Vagina (tissue), 2 donors: Measurements from ENCODE around the gene STAT4. TPM values are rescaled to one million over a fixed set of nuclear protein-coding genes. Genes with fewer than 3 reads are reported as not detected.

ENCODE experiments used
- DNase-seq, 2 donors: peaks; one replicate each; pipeline ENCODE4 v3.0.0-alpha.2; 2017; ENCODE audit errors: extremely low spot score in 2 of 2
- H3K27ac ChIP-seq: fragments of 200-600 bp; sonication (generic); one replicate; pipeline ENCODE4 v1.5.1; 2019
- H3K27me3 ChIP-seq: fragments of 200-600 bp; sonication (generic); one replicate; pipeline ENCODE4 v1.5.1; 2019
- H3K36me3 ChIP-seq, 2 donors: fragments of 200-600 bp; sonication (generic); one replicate each; pipeline ENCODE4 v1.5.1; 2017 to 2019
- H3K4me1 ChIP-seq: fragments of 200-600 bp; sonication (generic); one replicate; pipeline ENCODE4 v1.5.1; 2019
- H3K4me3 ChIP-seq, 2 donors: fragments of 200-600 bp; sonication (generic); 1 replicate in 1 of 2; 2 replicates in 1 of 2; pipeline ENCODE4 v1.5.1; 2016 to 2019
- H3K9me3 ChIP-seq: fragments of 200-600 bp; sonication (generic); one replicate; pipeline ENCODE4 v1.5.1; 2019
- POLR2A ChIP-seq, 2 donors: fragments of 450-650 bp; IDR thresholded peaks; one replicate each; pipeline ENCODE4 v1.6.1; 2017; ENCODE audit warnings: antibody characterized with exemption in 2 of 2, mild to moderate bottlenecking in 2 of 2, moderate library complexity in 2 of 2
- POLR2AphosphoS5 ChIP-seq, 2 donors: sonication (generic); formaldehyde crosslinking; IDR thresholded peaks; one replicate each; pipeline ENCODE4 v1.9.0; 2017; ENCODE audit warnings: antibody characterized with exemption in 2 of 2, mild to moderate bottlenecking in 2 of 2, low read depth in 1 of 2; ENCODE audit not compliant: insufficient read depth in 1 of 2
- intact Hi-C: fragments of 100-400 bp; cut with DNase I; formaldehyde crosslinking; loops from one replicate; pipeline ENCODE4 v1.15.1; 2023
- total RNA-seq: library from RNA; depleted of rRNA; stranded (reverse); fragments of >200 nt; gene quantifications from one replicate; pipeline ENCODE4 v1.2.3, GENCODE V29; 2016
- TF ChIP-seq, protein P1 (sequence below), 3 experiments: fragments of 450-650 bp in 2 of 3; fragments of 200-600 bp in 1 of 3; sonication (generic) in 1 of 3; IDR thresholded peaks; one replicate each; pipeline ENCODE4 v1.5.1; 2017 to 2019; ENCODE audit warnings: antibody characterized with exemption in 3 of 3, mild to moderate bottlenecking in 2 of 3, moderate library complexity in 2 of 3

Gene STAT4
- total RNA-seq, 1 donor from 2014 or later, result 9.1 TPM

GRCh38 chr2:190987116-190987515, 163.7 kb downstream of the STAT4 start:
- no peaks in the 10 kb centered on the region for H3K27me3 ChIP-seq
- no peaks in the 10 kb centered on the region for H3K9me3 ChIP-seq
- intact Hi-C loops, result no loop called here
- H3K36me3 ChIP-seq, result peaks cover 0 to 72% of the 10 kb centered on the region in 2 donors
- H3K4me1 ChIP-seq, result no peaks in the 10 kb centered on the region
- no peak overlapping the region for H3K4me3 ChIP-seq
- H3K27ac ChIP-seq, result no peak overlapping the region
- TF ChIP-seq, protein P1, sequence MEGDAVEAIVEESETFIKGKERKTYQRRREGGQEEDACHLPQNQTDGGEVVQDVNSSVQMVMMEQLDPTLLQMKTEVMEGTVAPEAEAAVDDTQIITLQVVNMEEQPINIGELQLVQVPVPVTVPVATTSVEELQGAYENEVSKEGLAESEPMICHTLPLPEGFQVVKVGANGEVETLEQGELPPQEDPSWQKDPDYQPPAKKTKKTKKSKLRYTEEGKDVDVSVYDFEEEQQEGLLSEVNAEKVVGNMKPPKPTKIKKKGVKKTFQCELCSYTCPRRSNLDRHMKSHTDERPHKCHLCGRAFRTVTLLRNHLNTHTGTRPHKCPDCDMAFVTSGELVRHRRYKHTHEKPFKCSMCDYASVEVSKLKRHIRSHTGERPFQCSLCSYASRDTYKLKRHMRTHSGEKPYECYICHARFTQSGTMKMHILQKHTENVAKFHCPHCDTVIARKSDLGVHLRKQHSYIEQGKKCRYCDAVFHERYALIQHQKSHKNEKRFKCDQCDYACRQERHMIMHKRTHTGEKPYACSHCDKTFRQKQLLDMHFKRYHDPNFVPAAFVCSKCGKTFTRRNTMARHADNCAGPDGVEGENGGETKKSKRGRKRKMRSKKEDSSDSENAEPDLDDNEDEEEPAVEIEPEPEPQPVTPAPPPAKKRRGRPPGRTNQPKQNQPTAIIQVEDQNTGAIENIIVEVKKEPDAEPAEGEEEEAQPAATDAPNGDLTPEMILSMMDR (IDR thresholded peaks at IDR 0.05), result no peak
- TF ChIP-seq POLR2A (IDR thresholded peaks at IDR 0.05) (no peak), POLR2AphosphoS5 (IDR thresholded peaks at IDR 0.05; ENCODE audit: insufficient read depth in 1 of 2, low read depth in 1 of 2) (no peak)
- no peak for DNase-seq

- TF ChIP-seq, protein P1 (IDR thresholded peaks at IDR 0.05), result no peak
- TF ChIP-seq POLR2A (IDR thresholded peaks at IDR 0.05), result no peak
- no peak for TF ChIP-seq POLR2AphosphoS5 (IDR thresholded peaks at IDR 0.05; ENCODE audit: insufficient read depth in 1 of 2, low read depth in 1 of 2)
- peaks cover 0 to 79% of the 10 kb centered on the region in 2 donors for H3K36me3 ChIP-seq
- intact Hi-C loops, result no loop called here
- no peaks in the 10 kb centered on the region for H3K27me3 ChIP-seq
- DNase-seq, result no peak
- H3K4me1 ChIP-seq, result no peaks in the 10 kb centered on the region
- no peak overlapping the region for H3K4me3 ChIP-seq
- H3K9me3 ChIP-seq, result no peaks in the 10 kb centered on the region
- H3K27ac ChIP-seq, result no peak overlapping the region
Observed at GRCh38 chr2:190986221-190986953, 164.4 kb downstream of the STAT4 start.

DNA sequence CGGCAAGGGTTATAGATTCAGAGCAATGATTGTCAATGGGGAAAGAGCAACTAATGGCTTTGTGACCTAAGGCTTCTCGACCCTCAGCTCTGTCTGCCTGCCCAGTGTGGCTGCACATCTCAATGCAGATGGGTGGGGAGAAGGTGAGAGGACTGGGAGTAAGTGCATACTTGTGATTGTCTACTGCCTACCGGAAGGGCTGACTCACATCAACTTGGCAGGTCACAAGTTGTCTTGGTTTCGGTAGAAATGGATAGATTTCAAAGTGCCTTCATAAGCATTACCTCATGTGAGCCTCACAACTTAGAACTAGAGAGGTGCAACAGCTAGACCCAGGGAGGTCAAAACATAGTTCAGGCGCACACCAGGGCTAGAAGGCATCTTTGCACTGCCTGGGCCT, 166.2 kb downstream of the STAT4 start:
- intact Hi-C loops, result no loop called here
- TF ChIP-seq, protein P1 (IDR thresholded peaks at IDR 0.05), result no peak
- TF ChIP-seq POLR2A (IDR thresholded peaks at IDR 0.05) (no peak), POLR2AphosphoS5 (IDR thresholded peaks at IDR 0.05; ENCODE audit: insufficient read depth in 1 of 2, low read depth in 1 of 2) (no peak)
- Histone ChIP-seq H3K27me3 (no peaks in the 10 kb centered on the region), H3K4me3 (no peak overlapping the region), H3K4me1 (no peaks in the 10 kb centered on the region), H3K9me3 (no peaks in the 10 kb centered on the region), H3K27ac (no peak overlapping the region), H3K36me3 (peaks cover 0 to 76% of the 10 kb centered on the region in 2 donors)
- DNase-seq, result no peak

DNA sequence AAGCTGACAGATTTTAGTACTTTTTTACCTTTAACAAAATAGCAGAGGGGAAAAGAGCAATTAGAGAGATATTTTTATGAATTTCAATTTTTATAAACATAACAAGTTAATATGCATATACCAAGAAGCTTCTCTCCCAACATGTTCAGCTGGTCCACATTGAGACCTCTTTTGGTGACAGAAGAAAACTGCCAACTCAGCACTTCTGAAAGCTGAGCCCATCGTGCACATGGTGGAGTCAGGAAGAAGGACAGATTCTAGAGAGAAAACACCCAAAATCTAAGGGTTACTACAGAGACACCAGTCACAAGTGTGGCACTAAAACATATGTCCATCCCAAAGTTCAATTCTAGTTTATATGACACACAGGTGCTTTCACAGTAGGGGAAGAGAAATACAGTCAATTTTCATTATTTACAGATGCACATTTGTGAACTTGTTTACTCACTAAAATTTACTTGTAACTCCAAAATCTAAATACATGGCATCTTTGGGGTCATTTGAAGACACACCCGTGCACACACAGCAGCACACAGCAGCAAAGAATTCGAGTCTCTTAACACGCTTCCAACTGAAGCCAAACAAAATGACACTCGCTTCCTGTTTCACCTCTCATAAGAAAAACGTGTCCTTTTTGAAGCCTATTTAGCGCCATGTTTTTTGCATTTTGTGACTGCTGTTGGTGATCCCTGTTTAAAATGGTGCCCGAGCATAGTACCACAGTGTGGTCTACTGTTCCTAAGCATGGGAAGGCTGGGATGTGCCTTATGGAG, 168.3 kb downstream of the STAT4 start:
- H3K9me3 ChIP-seq, result no peaks in the 10 kb centered on the region
- TF ChIP-seq, protein P1 (IDR thresholded peaks at IDR 0.05), result no peak
- TF ChIP-seq POLR2AphosphoS5 (IDR thresholded peaks at IDR 0.05; ENCODE audit: insufficient read depth in 1 of 2, low read depth in 1 of 2) (no peak), POLR2A (IDR thresholded peaks at IDR 0.05) (no peak)
- H3K4me3 ChIP-seq, result no peak overlapping the region
- intact Hi-C loops, result no loop called here
- no peak for DNase-seq
- H3K4me1 ChIP-seq, result no peaks in the 10 kb centered on the region
- H3K36me3 ChIP-seq, result peaks cover 0 to 81% of the 10 kb centered on the region in 2 donors
- H3K27ac ChIP-seq, result no peak overlapping the region
- no peaks in the 10 kb centered on the region for H3K27me3 ChIP-seq

DNA sequence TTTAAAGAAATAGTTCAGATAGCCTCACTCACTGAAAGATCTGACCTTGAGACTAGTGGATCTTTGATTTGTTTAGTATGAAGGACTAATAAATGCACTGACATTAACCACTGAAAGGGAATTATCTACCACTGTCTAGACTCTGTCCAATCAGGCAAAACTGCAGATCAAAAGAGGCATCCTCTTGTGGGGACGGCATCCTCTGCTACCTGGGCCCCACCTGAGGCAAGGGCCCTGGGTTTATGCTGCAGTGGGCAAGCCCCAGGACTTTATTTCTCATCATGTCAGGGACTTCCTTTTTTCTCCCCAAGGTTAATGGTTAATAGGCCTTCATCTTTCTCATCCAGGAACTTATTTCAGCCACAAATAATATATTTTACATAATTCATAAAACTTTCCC, 169.1 kb downstream of the STAT4 start:
- peaks cover 0 to 85% of the 10 kb centered on the region in 2 donors for H3K36me3 ChIP-seq

More for the DNA sequence above, 169.1 kb downstream of the STAT4 start:
- intact Hi-C loops, result no loop called here
- H3K9me3 ChIP-seq, result no peaks in the 10 kb centered on the region
- DNase-seq, result no peak
- H3K4me3 ChIP-seq, result no peak overlapping the region
- no peak overlapping the region for H3K27ac ChIP-seq
- TF ChIP-seq, protein P1 (IDR thresholded peaks at IDR 0.05), result no peak
- no peak for TF ChIP-seq POLR2AphosphoS5 (IDR thresholded peaks at IDR 0.05; ENCODE audit: insufficient read depth in 1 of 2, low read depth in 1 of 2)
- TF ChIP-seq POLR2A (IDR thresholded peaks at IDR 0.05), result no peak
- no peaks in the 10 kb centered on the region for H3K4me1 ChIP-seq
- H3K27me3 ChIP-seq, result no peaks in the 10 kb centered on the region
